WERI-Rb-1 (cell line): ENCODE results near the gene GTF2H2.
"Not testable (repeated sequence)": the region's sequence is repeated elsewhere in the genome, so short reads cannot be mapped to it uniquely, and the experiment has no call there.

Experiments
- DNase-seq: peaks from one replicate; pipeline ENCODE4 v3.0.0-alpha.2; 2020
- H3K27ac ChIP-seq: fragments of 250-450 bp; sonication (Bioruptor Pico); 2 replicates; pipeline ENCODE4 v1.5.1; 2020; ENCODE audit warnings: mild to moderate bottlenecking, moderate library complexity
- H3K27me3 ChIP-seq: fragments of 250-450 bp; sonication (Bioruptor Pico); 2 replicates; pipeline ENCODE4 v1.5.1; 2021; ENCODE audit warnings: mild to moderate bottlenecking, low read depth, moderate library complexity; ENCODE audit not compliant: insufficient read depth, severe bottlenecking
- H3K36me3 ChIP-seq: fragments of 250-450 bp; sonication (Bioruptor Pico); 2 replicates; pipeline ENCODE4 v1.5.1; 2020; ENCODE audit warnings: mild to moderate bottlenecking, moderate library complexity
- H3K4me3 ChIP-seq: 2 replicates; pipeline ENCODE4 v1.5.1; 2011; ENCODE audit warnings: low read depth, mild to moderate bottlenecking, control low read depth, low read length
- H3K9me3 ChIP-seq: fragments of 250-450 bp; sonication (Bioruptor Pico); 2 replicates; pipeline ENCODE4 v1.5.1; 2021; ENCODE audit warnings: mild to moderate bottlenecking, moderate library complexity; ENCODE audit not compliant: severe bottlenecking

GTF2H2 gene

DNA sequence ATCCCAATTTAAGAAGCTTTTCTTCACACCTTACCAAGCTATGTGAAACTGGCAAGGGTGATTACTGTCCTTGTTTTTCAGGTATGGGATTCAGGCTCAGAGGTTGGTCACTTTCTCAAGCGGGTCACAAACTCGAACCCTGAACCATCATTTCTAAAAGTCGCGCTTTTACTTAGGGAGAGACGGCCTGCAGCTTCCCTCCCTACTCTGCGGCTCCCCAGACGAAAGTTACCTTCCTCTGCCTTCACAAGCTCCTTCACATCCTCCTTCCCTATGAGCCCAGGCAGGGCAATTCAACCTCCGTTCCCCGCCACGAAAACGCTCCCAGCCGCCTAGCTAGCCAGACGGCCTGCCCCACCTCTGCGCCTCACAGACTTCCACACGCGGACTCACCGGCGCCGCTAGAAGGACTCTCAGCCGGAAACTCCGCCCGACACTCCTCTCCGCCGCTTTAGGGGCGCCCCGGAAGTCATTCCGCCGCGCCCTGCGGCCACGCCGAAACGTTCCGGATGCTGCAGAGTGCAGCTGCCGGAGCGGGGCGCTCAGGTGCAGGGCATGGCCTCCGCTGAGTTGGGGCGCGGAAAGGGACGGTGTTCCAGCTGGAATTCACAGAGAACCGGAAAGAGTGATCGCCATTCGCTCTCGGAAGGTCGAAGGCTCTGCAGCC is at the start of gene GTF2H2:
GTF2H2 (minus strand) TSS at position 415 of the 667 bp plus-strand sequence. CDS start 4,913 bp downstream, outside the sequence.
- not testable (repeated sequence) for DNase-seq, H3K27ac ChIP-seq, H3K9me3 ChIP-seq, H3K4me3 ChIP-seq, H3K27me3 ChIP-seq, H3K36me3 ChIP-seq

DNA sequence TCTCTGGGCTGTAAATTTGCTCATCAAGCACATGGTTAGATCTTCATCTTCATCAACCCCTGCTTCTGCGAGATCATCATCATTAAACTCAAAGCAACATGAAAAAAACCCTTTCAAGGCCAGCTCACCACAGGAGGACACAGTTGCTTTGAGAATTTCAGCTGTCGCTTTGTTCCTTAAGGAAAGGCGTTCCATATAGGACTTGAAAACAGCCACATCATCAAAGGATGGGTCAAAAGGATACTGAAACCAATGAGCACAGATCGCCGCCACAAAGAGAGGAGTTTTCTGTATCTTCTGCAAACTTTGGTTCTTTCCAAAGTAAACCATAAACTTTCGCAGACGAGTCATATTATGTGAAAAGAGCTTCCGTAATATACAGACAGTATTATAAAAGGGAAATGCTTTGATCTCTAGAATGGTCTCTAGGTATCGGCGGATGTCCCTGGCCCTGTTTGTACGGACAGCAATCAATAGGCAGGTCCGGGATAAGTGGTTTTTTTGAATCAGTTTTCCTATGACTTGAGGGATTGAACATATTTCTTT is 42.3 kb upstream of the GTF2H2 start:
- H3K36me3 ChIP-seq, H3K27me3 ChIP-seq, DNase-seq, H3K9me3 ChIP-seq, H3K4me3 ChIP-seq, H3K27ac ChIP-seq: not testable (repeated sequence)

DNA sequence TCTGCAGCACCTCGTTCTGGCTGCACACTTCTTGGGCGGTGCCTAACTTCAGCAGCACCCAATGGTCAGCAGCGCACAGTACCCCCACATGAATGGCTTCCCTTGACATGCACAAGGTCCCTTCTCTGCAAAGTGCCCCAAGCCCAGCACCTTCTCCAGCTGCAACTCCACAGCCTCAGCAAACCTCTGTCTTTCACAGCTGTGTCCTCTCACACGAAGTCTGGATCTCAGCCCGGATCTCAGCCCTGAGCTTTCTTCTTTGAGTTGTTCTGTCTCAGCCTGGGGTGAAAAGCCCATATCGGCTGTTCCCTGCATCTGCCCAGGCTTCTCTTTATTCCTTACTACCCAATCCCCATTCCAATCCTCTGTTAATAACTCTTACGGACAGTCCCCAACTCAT is 32.5 kb upstream of the GTF2H2 start:
- not testable (repeated sequence) for H3K27me3 ChIP-seq, DNase-seq, H3K9me3 ChIP-seq, H3K36me3 ChIP-seq, H3K4me3 ChIP-seq, H3K27ac ChIP-seq

DNA sequence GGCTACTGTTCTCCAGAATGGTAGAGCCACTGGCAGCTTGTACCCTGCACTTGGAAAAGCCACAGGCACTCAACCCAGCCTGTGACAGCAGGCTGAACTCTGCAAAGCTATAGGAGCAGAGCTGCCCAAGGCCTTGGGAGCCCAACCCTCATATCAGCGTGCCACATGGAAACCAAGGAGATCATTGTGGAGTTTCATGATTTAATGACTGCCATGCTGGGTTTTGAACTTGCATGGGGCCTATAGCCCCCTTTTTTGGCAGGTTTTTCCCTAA is 30.4 kb upstream of the GTF2H2 start:
- not testable (repeated sequence) for DNase-seq, H3K27ac ChIP-seq, H3K9me3 ChIP-seq

DNA sequence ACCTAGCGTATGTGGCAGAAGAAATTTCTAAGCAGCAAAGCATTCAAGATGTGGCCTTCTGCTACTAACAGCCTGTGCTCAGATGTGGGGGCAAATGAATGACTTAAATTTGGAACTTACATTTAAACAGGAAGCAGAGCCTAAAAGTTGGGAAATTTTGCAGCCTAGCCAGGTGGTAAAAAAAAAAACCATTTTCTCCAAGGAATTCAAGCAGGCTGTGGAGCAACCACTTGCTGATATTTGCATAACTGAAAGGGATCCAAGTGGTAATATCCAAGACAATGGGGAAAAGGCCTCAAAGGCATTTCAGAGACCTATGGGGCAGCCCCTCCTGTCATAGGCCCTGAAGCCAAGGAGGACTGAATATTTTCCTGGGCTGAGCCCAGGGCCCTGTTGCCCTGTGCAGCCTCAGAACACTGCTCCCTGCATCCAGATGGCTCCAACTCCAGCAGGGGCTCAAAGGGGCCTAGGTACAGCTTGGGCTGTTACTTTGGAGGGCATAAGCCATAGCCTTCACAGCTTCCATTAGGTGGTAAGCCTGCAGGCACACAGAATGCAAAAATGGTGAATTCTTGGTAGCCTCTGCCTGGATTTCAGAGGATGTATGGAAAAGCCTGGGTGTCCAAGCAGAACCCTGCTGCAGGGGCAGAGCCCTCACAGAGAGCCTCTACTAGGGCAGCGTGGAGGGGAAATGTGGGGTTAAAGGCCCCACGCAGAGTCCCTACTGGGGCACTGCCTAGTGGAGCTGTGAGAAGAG is 29.9 kb upstream of the GTF2H2 start:
- H3K36me3 ChIP-seq, H3K27me3 ChIP-seq, DNase-seq, H3K4me3 ChIP-seq, H3K27ac ChIP-seq, H3K9me3 ChIP-seq: not testable (repeated sequence)

More for the DNA sequence above, 30.4 kb upstream of the GTF2H2 start:
- H3K27me3 ChIP-seq, H3K4me3 ChIP-seq, H3K36me3 ChIP-seq: not testable (repeated sequence)

DNA sequence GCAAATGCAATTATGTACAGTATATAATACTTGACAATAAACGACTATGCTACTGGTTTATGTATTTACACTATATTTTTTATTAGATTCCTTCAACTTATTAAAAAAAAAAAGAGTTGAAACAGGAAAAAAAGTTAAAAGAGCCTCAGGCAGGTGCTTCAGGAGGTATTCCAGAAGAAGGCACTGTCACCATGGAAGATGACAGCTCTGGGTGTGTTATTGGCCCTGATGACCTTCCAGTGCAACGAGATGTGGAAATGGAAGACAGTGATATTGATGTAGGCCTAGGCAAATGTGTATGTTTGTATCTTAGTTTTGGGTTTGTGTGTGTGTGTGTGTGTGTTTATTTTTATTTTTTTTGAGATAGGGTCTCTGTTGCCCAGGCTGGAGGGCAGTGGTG is 22.3 kb upstream of the GTF2H2 start:
- not testable (repeated sequence) for H3K9me3 ChIP-seq, DNase-seq, H3K27ac ChIP-seq, H3K27me3 ChIP-seq, H3K36me3 ChIP-seq, H3K4me3 ChIP-seq

DNA sequence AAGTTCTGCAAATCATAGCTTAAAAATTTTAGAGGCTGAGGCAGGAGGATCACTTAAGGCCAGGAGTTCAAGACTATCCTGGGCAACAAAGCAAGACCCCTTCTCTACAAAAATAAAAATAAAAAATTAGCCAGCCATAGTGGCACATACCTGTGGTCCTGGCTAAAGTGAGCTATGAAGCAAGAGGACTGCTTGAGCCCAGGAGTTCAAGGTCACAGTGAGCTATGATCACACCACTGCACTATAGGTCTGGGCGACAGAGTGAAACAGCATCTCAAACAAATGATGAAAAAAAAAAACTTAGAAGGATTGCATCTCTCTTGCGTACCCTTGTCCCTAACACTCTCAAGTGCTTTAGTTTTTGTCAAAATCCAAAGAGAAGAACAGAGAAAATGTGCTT is 21.3 kb upstream of the GTF2H2 start:
- DNase-seq = not testable (repeated sequence)

DNA sequence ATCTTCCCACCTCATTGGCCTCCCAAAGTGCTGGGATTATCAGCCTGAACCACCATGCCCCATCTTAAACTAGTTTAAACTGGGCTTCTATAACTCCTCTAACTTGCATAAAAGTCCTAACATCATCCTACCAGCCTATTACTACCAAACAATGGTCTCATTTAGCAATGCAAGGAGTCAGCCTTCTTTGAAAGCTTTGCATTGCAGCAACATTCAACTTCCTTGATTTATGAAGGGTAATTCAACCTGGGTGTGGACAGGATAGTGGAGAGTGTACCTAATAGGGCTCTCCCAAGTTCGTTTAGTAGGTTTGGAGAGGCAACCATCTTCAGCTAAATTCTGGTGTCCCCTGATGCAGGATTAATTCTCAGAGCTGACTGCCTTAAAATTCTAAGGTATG is 18.7 kb upstream of the GTF2H2 start:
- not testable (repeated sequence) for H3K27ac ChIP-seq, H3K36me3 ChIP-seq, DNase-seq, H3K27me3 ChIP-seq, H3K9me3 ChIP-seq, H3K4me3 ChIP-seq

More for the DNA sequence above, 21.3 kb upstream of the GTF2H2 start:
- H3K4me3 ChIP-seq, H3K9me3 ChIP-seq, H3K27me3 ChIP-seq, H3K36me3 ChIP-seq, H3K27ac ChIP-seq: not testable (repeated sequence)

DNA sequence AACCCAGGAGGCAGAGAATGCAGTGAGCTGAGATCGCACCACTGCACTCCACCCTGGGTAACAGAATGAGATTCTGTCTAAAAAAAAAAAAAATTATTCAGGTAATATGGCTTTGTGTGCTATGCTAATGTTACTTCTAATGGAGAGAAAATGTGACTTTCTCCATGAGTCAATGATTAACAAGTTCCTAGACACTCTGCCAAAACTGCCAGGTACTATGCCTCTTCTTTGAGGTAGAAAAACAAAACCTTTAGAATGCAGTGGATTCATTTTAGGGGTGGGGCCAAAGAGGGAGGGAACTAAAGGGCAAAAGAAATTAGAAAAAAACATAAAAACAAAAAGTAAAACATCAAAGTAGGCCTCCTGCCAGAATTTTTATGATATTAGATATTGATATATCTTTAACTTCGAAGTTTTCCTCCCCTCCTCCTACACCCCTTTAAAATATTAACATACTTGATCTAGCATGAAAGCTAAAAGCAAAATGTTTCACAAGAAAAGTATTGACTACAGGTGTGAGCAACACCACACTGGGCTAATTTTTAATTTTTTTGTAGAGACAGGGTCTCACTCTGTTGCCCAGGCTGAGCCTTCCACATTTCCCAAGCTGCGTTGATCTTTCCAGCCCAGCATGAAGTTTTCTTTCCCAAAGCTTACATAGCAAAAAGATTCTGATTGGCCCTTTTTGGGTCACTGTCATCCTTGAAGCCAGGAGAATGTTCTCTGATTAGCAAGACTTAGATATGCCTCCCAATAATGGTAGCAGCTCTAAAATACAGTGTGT is 17.0 kb upstream of the GTF2H2 start:
- H3K9me3 ChIP-seq, H3K4me3 ChIP-seq, H3K27ac ChIP-seq, H3K36me3 ChIP-seq, H3K27me3 ChIP-seq, DNase-seq: not testable (repeated sequence)

DNA sequence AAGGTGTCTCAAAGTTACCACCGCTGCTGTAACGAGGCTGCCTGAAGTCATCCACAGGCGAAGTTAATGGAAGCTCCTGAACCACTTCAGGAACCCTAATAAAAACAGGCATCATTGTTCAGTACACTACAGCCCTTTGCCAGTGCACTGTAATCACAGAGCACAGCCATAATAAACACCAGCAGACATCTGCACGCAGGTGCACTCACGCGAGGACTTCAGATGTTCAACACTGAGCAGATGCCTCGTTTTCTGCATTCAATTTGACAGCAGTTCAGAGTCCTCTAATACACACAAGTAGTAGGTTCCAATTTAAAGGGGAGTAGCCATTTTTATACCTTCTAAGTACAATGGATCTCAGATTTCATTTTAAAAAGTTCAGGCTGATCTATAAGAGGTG is 15.4 kb upstream of the GTF2H2 start:
- not testable (repeated sequence) for H3K9me3 ChIP-seq, H3K4me3 ChIP-seq, H3K27me3 ChIP-seq, H3K27ac ChIP-seq, H3K36me3 ChIP-seq, DNase-seq

DNA sequence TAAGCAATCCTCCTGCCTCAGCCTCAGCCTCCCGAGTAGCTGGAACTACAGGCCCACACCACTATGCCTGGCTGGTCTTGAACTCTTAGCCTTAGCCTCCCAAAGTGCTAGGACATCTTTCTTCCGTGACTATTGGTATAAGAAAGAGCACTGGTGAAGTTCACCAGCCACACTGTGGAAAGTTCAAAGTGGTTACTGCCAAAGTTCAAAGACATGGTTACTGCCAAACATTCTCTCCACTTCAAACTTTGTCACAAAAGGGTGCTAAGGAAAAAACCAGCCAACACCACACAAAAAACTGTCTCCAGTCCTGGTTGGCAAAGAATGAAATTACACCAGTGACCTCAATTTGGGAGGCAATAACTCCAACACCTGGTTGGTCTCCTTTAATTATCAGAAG is 14.9 kb upstream of the GTF2H2 start:
- H3K4me3 ChIP-seq, H3K27ac ChIP-seq, DNase-seq, H3K36me3 ChIP-seq, H3K9me3 ChIP-seq, H3K27me3 ChIP-seq: not testable (repeated sequence)

DNA sequence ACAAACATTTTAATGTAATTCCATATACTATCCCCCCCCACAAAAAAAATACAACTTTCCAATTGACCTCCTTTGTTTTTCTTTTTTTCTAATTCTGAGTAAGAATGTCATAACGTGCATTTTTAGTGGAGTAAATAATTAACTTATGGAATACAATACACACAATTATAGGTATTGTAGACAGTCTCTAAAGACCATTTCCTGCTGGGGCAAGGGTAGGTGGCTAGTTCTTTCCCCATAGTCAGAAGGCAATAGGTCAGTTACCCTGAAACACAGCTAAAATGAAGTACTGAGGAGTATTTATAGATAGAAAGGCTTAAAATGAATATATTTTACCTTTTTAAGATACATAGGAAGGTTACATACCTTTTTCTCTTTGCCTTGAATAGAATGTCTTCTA is 6.2 kb downstream of the GTF2H2 start:
- not testable (repeated sequence) for DNase-seq, H3K27ac ChIP-seq, H3K9me3 ChIP-seq, H3K4me3 ChIP-seq, H3K36me3 ChIP-seq, H3K27me3 ChIP-seq

DNA sequence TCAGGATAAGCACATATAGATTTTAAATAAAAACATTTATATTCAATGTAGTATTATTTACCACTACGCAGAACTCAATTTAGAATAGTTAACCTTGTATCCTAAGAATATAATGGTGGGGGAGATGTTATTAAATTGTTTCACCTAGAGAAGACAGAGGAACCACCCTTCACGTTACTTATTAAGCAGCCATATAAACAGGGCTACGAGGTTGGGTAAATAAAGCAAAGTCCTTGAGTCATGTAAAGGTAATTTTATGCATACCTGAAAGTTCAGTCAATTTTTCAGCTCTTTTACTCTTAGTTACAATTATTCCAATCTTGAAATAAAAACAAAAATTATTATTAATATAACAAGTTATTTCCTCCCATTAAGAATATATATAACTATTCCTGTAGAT is 8.1 kb downstream of the GTF2H2 start:
- not testable (repeated sequence) for H3K27me3 ChIP-seq, H3K36me3 ChIP-seq, H3K9me3 ChIP-seq, H3K4me3 ChIP-seq, H3K27ac ChIP-seq, DNase-seq

DNA sequence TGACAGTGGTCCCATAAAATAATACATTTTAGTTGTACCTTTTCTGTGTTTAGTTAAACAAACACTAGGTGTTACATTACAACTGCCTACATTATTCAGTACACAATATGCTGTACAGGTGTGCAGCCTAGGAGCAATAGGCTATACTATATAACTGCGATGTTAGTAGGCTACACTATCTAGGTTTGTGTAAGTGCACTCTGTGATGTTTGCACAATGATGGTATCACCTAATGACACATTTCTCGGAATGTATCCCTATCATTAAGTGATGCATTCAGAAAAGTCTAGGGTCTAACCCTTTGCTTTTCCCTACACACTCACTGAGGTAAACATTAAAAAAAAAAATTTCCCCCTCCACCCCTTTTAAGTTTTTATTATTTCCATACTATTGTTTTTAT is 22.7 kb downstream of the GTF2H2 start:
- not testable (repeated sequence) for H3K27me3 ChIP-seq, H3K27ac ChIP-seq, DNase-seq, H3K36me3 ChIP-seq, H3K4me3 ChIP-seq, H3K9me3 ChIP-seq
